ENCODE results near the gene CCNL2.
A peak's percentile ranks its signal among the peaks of the same experiment; 100 is the strongest.
"Not testable (repeated sequence)": the region's sequence is repeated elsewhere in the genome, so short reads cannot be mapped to it uniquely, and the experiment has no call there.

The CCNL2 gene

GRCh38 chr1:1432274-1432950, 33.3 kb upstream of the CCNL2 start:
- DNase-seq (ENCODE audit: low spot score): no peak

GRCh38 chr1:1431845-1432273, 32.7 kb upstream of the CCNL2 start:
- DNase-seq (ENCODE audit: low spot score): peak; percentile 66

- no peak for DNase-seq (ENCODE audit: low spot score)
These were observed 32.1 kb upstream of the CCNL2 start for GRCh38 chr1:1430992-1431844.

- no peak for DNase-seq (ENCODE audit: low spot score)
These were observed 31.2 kb upstream of the CCNL2 start for GRCh38 chr1:1430114-1430982.

GRCh38 chr1:1429671-1430073, 30.5 kb upstream of the CCNL2 start:
- no peak for DNase-seq (ENCODE audit: low spot score)

- not testable (repeated sequence) for DNase-seq (ENCODE audit: low spot score)
These were observed 29.8 kb upstream of the CCNL2 start for GRCh38 chr1:1428967-1429366.

GRCh38 chr1:1428174-1428573, 29.0 kb upstream of the CCNL2 start:
- no peak for DNase-seq (ENCODE audit: low spot score)

GRCh38 chr1:1427820-1428148, 28.6 kb upstream of the CCNL2 start:
- DNase-seq (ENCODE audit: low spot score): no peak

GRCh38 chr1:1427106-1427819, 28.1 kb upstream of the CCNL2 start:
- DNase-seq (ENCODE audit: low spot score): no peak

- DNase-seq (ENCODE audit: low spot score): no peak
These were observed 27.5 kb upstream of the CCNL2 start for GRCh38 chr1:1426496-1427105.

- no peak for DNase-seq (ENCODE audit: low spot score)
These were observed 26.8 kb upstream of the CCNL2 start for GRCh38 chr1:1425753-1426495.

- DNase-seq (ENCODE audit: low spot score): no peak
These were observed 26.3 kb upstream of the CCNL2 start for GRCh38 chr1:1425426-1425752.

GRCh38 chr1:1424707-1425106, 25.6 kb upstream of the CCNL2 start:
- no peak for DNase-seq (ENCODE audit: low spot score)

GRCh38 chr1:1423245-1423597, 24.1 kb upstream of the CCNL2 start:
- DNase-seq (ENCODE audit: low spot score): no peak

- no peak for DNase-seq (ENCODE audit: low spot score)
These were observed 23.5 kb upstream of the CCNL2 start for GRCh38 chr1:1422465-1423244.

- DNase-seq (ENCODE audit: low spot score): no peak
These were observed 22.9 kb upstream of the CCNL2 start for GRCh38 chr1:1421907-1422464.

- no peak for DNase-seq (ENCODE audit: low spot score)
These were observed 22.2 kb upstream of the CCNL2 start, which contains the start of gene ANKRD65 for GRCh38 chr1:1421147-1421906. ANKRD65 (minus strand) TSS chr1:1421276; CDS start chr1:1421005, 271 bp downstream.

- DNase-seq (ENCODE audit: low spot score): no peak
These were observed 21.6 kb upstream of the CCNL2 start for GRCh38 chr1:1420654-1421141.
